ENCODE measurements around the gene IRF8.

DNA sequence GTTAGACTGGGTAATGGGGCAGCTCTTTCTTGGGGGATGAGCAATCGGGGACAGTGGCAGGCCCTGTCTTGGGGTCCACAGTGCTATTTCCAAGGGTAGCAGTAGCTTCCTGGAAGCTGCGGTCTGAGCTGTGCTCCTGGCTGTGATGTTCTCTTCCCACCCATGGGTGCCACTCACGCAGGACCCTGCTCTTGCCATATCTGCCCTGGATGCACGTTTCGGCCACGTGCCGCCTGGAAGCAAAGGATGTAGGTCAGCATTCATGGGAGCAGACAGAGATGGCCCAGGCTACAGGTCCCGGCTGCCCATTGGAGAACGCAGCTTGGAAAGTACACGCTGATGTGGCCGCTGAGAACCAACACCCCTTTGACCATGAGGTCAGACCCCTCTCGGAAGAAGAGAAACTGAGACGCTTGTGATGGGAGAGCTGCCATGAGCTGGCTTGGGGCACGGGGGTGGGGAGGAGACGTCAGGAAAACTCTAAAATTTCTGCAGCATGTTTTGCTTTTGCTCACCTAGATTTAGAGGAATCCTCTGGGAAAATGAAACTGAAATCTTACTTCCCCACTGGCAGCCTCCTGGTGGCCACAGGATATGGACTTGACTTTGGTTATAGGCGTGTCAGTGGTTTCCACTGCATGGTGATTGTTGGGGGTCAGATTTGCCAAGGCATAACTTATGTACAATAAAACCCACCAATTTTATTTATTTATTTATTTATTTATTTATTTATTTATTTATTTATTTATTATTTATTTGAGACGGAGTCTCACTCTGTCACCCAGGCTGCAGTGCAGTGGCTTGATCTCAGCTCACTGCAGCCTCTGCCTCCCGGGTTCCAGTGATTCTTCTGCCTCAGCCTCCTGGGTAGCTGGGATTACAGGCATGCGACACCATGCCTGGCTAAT is 36.2 kb upstream of the IRF8 start:
- TF ChIP-seq SIN3A (IDR thresholded peaks at IDR 0.05; ENCODE audit: borderline replicate concordance, low read depth, low read length) (no peak), FOXM1 (IDR thresholded peaks at IDR 0.05; ENCODE audit: low read depth) (no peak), SMC3 (IDR thresholded peaks at IDR 0.05; ENCODE audit: low read depth, low read length) (no peak), TEAD4 (IDR thresholded peaks at IDR 0.05; ENCODE audit: borderline replicate concordance, insufficient read depth) (no peak), RFX5 (IDR thresholded peaks at IDR 0.05; ENCODE audit: low read length) (no peak), EZH2phosphoT487 (IDR thresholded peaks at IDR 0.05; ENCODE audit: borderline replicate concordance, low read depth) (no peak)
- TF ChIP-seq, protein P1, sequence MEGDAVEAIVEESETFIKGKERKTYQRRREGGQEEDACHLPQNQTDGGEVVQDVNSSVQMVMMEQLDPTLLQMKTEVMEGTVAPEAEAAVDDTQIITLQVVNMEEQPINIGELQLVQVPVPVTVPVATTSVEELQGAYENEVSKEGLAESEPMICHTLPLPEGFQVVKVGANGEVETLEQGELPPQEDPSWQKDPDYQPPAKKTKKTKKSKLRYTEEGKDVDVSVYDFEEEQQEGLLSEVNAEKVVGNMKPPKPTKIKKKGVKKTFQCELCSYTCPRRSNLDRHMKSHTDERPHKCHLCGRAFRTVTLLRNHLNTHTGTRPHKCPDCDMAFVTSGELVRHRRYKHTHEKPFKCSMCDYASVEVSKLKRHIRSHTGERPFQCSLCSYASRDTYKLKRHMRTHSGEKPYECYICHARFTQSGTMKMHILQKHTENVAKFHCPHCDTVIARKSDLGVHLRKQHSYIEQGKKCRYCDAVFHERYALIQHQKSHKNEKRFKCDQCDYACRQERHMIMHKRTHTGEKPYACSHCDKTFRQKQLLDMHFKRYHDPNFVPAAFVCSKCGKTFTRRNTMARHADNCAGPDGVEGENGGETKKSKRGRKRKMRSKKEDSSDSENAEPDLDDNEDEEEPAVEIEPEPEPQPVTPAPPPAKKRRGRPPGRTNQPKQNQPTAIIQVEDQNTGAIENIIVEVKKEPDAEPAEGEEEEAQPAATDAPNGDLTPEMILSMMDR (IDR thresholded peaks at IDR 0.05): no peak
- TF ChIP-seq, protein P2, sequence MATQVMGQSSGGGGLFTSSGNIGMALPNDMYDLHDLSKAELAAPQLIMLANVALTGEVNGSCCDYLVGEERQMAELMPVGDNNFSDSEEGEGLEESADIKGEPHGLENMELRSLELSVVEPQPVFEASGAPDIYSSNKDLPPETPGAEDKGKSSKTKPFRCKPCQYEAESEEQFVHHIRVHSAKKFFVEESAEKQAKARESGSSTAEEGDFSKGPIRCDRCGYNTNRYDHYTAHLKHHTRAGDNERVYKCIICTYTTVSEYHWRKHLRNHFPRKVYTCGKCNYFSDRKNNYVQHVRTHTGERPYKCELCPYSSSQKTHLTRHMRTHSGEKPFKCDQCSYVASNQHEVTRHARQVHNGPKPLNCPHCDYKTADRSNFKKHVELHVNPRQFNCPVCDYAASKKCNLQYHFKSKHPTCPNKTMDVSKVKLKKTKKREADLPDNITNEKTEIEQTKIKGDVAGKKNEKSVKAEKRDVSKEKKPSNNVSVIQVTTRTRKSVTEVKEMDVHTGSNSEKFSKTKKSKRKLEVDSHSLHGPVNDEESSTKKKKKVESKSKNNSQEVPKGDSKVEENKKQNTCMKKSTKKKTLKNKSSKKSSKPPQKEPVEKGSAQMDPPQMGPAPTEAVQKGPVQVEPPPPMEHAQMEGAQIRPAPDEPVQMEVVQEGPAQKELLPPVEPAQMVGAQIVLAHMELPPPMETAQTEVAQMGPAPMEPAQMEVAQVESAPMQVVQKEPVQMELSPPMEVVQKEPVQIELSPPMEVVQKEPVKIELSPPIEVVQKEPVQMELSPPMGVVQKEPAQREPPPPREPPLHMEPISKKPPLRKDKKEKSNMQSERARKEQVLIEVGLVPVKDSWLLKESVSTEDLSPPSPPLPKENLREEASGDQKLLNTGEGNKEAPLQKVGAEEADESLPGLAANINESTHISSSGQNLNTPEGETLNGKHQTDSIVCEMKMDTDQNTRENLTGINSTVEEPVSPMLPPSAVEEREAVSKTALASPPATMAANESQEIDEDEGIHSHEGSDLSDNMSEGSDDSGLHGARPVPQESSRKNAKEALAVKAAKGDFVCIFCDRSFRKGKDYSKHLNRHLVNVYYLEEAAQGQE (IDR thresholded peaks at IDR 0.05; ENCODE audit: low read depth, low read length): no peak
- TF ChIP-seq, protein P3, sequence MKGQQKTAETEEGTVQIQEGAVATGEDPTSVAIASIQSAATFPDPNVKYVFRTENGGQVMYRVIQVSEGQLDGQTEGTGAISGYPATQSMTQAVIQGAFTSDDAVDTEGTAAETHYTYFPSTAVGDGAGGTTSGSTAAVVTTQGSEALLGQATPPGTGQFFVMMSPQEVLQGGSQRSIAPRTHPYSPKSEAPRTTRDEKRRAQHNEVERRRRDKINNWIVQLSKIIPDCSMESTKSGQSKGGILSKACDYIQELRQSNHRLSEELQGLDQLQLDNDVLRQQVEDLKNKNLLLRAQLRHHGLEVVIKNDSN (IDR thresholded peaks at IDR 0.05; ENCODE audit: borderline replicate concordance, low read depth): no peak
- TF ChIP-seq, protein P4, sequence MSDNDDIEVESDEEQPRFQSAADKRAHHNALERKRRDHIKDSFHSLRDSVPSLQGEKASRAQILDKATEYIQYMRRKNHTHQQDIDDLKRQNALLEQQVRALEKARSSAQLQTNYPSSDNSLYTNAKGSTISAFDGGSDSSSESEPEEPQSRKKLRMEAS (IDR thresholded peaks at IDR 0.05; ENCODE audit: low read depth): no peak

Measured in SK-N-SH (cell line).